IMR-90 (cell line): ENCODE measurements around the gene FAHD2A. TPM values are rescaled to one million over a fixed set of nuclear protein-coding genes. Genes with fewer than 3 reads are reported as not detected.

Source experiments
- ATAC-seq: fragments of 200-7000 bp; cut with Tn5 transposase; 2 replicates; pipeline ENCODE4 v1.9.1; 2020; ENCODE audit warnings: low read depth, mild to moderate bottlenecking, moderate library complexity
- BruUV-seq: library from RNA; stranded (reverse); fragments of 400-500 nt; replicated peaks from 2 replicates; lab custom pipeline; 2021; lab: Mats Ljungman, UMichigan
- CTCF ChIA-PET: fragments of 300-600 bp; formaldehyde crosslinking; extraction: SDS; loops from one replicate; lab custom pipeline; 2021; ENCODE audit warnings: antibody characterized with exemption; lab: Yijun Ruan, JAX
- POLR2A ChIA-PET: fragments of 300-600 bp; sonication (Branson Sonifier 250); formaldehyde crosslinking; loops from one replicate; lab custom pipeline; 2022; ENCODE audit warnings: antibody characterized with exemption; ENCODE audit not compliant: unreplicated experiment; lab: Charles Lee
- DNase-seq: peaks from one replicate; pipeline ENCODE4 v3.0.0; 2013
- H2AFZ ChIP-seq: replicated peaks from 2 replicates; pipeline ENCODE3; 2013; ENCODE audit warnings: low read length, mild to moderate bottlenecking; ENCODE audit not compliant: poor library complexity
- H2AK5ac ChIP-seq: 2 replicates; pipeline ENCODE4 v1.6.1; 2013; ENCODE audit warnings: low read depth, low read length, inconsistent platforms
- H2AK9ac ChIP-seq: replicated peaks from 2 replicates; pipeline ENCODE3; 2013; ENCODE audit warnings: mild to moderate bottlenecking, low read depth, low read length, moderate library complexity; ENCODE audit not compliant: poor library complexity
- H2BK120ac ChIP-seq: 2 replicates; pipeline ENCODE4 v1.6.1; 2013; ENCODE audit warnings: low read depth, low read length, inconsistent platforms
- H2BK15ac ChIP-seq: 3 replicates; pipeline ENCODE4 v1.6.1; 2013; ENCODE audit warnings: low read depth, low read length, inconsistent platforms
- H2BK20ac ChIP-seq: 2 replicates; pipeline ENCODE4 v1.6.1; 2013; ENCODE audit warnings: low read depth, mild to moderate bottlenecking, inconsistent platforms, low read length, moderate library complexity
- H2BK5ac ChIP-seq: 2 replicates; pipeline ENCODE4 v1.6.1; 2013; ENCODE audit warnings: mild to moderate bottlenecking, low read depth, low read length, inconsistent platforms; ENCODE audit not compliant: poor library complexity, severe bottlenecking
- H3K14ac ChIP-seq: replicated peaks from 2 replicates; pipeline ENCODE4 v1.6.1; 2013; ENCODE audit warnings: low read depth, low read length, inconsistent platforms
- H3K18ac ChIP-seq: 2 replicates; pipeline ENCODE4 v1.6.1; 2013; ENCODE audit warnings: low read depth, low read length, control low read depth
- H3K23ac ChIP-seq: 2 replicates; pipeline ENCODE4 v1.6.1; 2013; ENCODE audit warnings: low read depth, low read length, inconsistent platforms
- H3K27ac ChIP-seq: 2 replicates; pipeline ENCODE4 v1.5.1; 2013; ENCODE audit warnings: mild to moderate bottlenecking, control low read depth, low read length; ENCODE audit not compliant: insufficient read depth
- H3K27me3 ChIP-seq: 2 replicates; pipeline ENCODE4 v1.6.1; 2013; ENCODE audit warnings: low read length; ENCODE audit not compliant: control insufficient read depth, insufficient read depth
- H3K36me3 ChIP-seq: 2 replicates; pipeline ENCODE4 v1.6.1; 2013; ENCODE audit warnings: low read length, mixed read lengths; ENCODE audit not compliant: control insufficient read depth, insufficient read depth
- H3K4ac ChIP-seq: 2 replicates; pipeline ENCODE4 v1.6.1; 2013; ENCODE audit warnings: low read depth, low read length, inconsistent platforms
- H3K4me1 ChIP-seq: 2 replicates; pipeline ENCODE4 v1.6.1; 2013; ENCODE audit warnings: low read length, mixed read lengths; ENCODE audit not compliant: control insufficient read depth, insufficient read depth
- H3K4me2 ChIP-seq: 2 replicates; pipeline ENCODE4 v1.6.1; 2013; ENCODE audit warnings: low read depth, mild to moderate bottlenecking, control low read depth, low read length, moderate library complexity
- H3K4me3 ChIP-seq: 2 replicates; pipeline ENCODE4 v1.5.1; 2013; ENCODE audit warnings: low read depth, mild to moderate bottlenecking, control low read depth, low read length, moderate library complexity; ENCODE audit not compliant: insufficient read depth
- H3K56ac ChIP-seq: 2 replicates; pipeline ENCODE4 v1.6.1; 2013; ENCODE audit warnings: low read length, inconsistent platforms; ENCODE audit not compliant: insufficient read depth; ENCODE audit errors: extremely low read depth
- H3K79me1 ChIP-seq, 2 experiments: 2 replicates each; pipeline ENCODE4 v1.6.1; 2013; ENCODE audit warnings: low read length in 2 of 2, inconsistent platforms in 1 of 2, low read depth in 1 of 2
- H3K9ac ChIP-seq: 2 replicates; pipeline ENCODE4 v1.6.1; 2013; ENCODE audit warnings: low read depth, low read length, control low read depth
- H3K9me1 ChIP-seq: 2 replicates; pipeline ENCODE4 v1.6.1; 2013; ENCODE audit warnings: low read length, inconsistent platforms; ENCODE audit not compliant: insufficient read depth
- H3K9me3 ChIP-seq: 2 replicates; pipeline ENCODE4 v1.6.1; 2013; ENCODE audit warnings: low read length; ENCODE audit not compliant: control insufficient read depth, insufficient read depth
- H4K20me1 ChIP-seq: 2 replicates; pipeline ENCODE4 v1.6.1; 2013; ENCODE audit warnings: low read length, inconsistent platforms; ENCODE audit not compliant: insufficient read depth
- H4K5ac ChIP-seq: 2 replicates; pipeline ENCODE4 v1.6.1; 2013; ENCODE audit warnings: mild to moderate bottlenecking, low read depth, low read length, control low read depth
- H4K8ac ChIP-seq, 2 experiments: 2 replicates each; pipeline ENCODE4 v1.6.1; 2013; ENCODE audit warnings: low read depth in 2 of 2, low read length in 2 of 2, control low read depth in 1 of 2, inconsistent platforms in 1 of 2
- H4K91ac ChIP-seq: 2 replicates; pipeline ENCODE4 v1.6.1; 2013; ENCODE audit warnings: low read depth, low read length, inconsistent platforms; ENCODE audit not compliant: insufficient read depth
- ELK1 ChIP-seq: fragments of 150-350 bp; IDR thresholded peaks from 2 replicates; pipeline ENCODE4 v1.6.1; 2016; ENCODE audit warnings: low read depth, mild to moderate bottlenecking, low read length, moderate library complexity, borderline replicate concordance
- USF2 ChIP-seq: fragments of 150-350 bp; IDR thresholded peaks from 2 replicates; pipeline ENCODE4 v1.6.1; 2017; ENCODE audit warnings: mild to moderate bottlenecking, antibody characterized with exemption, low read length, low read depth
- WGBS, 2 experiments: methylation state at CpG; one replicate each; pipeline versions ENCODE4 v1.1.5 to v1.1.7; 2013; ENCODE audit warnings: missing lambda C conversion rate in 2 of 2; ENCODE audit not compliant: insufficient read length in 1 of 2; ENCODE audit errors: extremely low coverage in 2 of 2; 5-methylcytosine and 5-hydroxymethylcytosine counted together
- dilution Hi-C: fragments of 300-500 bp; cut with HindIII; formaldehyde crosslinking; loops from one replicate; pipeline ENCODE4 v1.14.3; 2018; ENCODE audit warnings: low sequenced_read_pairs; ENCODE audit not compliant: unreplicated experiment
- in situ Hi-C: fragments of 300-500 bp; cut with MboI; formaldehyde crosslinking; loops from 3 replicates; pipeline ENCODE4 v1.14.3; 2019; ENCODE audit warnings: low sequenced_read_pairs, inconsistent platforms, mixed read lengths
- intact Hi-C: fragments of 100-400 bp; cut with micrococcal nuclease; formaldehyde crosslinking; loops from 2 replicates; pipeline ENCODE4 v1.10.0; 2022
- polyA plus RNA-seq, 3 experiments: library from polyadenylated mRNA; depleted of rRNA; stranded (reverse); fragments of >200 nt; gene quantifications; 2 replicates each; pipeline ENCODE4 v1.2.3, GENCODE V29; 2012; ENCODE audit warnings: low replicate concordance in 1 of 3
- total RNA-seq: library from RNA; depleted of rRNA; stranded (reverse); fragments of >200 nt; gene quantifications from 2 replicates; pipeline ENCODE4 v1.2.3, GENCODE V29; 2012

The FAHD2A gene
- total and polyA plus RNA-seq, 2 of the 4 experiments (the other 2 are of a cell fraction), result 35.1 to 36.2 TPM

GRCh38 chr2:95383635-95384027, 18.9 kb upstream of the FAHD2A start:
- Histone ChIP-seq H3K4me3 (no peak overlapping the region), H2BK120ac (no peak overlapping the region), H2AFZ (no peak overlapping the region), H2BK5ac (no peak overlapping the region), H3K18ac (no peak overlapping the region), H3K4me2 (no peak overlapping the region), H3K27me3 (peaks cover 5% of the 10 kb centered on the region), H2BK20ac (no peak overlapping the region), H4K5ac (no peak overlapping the region), H4K8ac (no peak overlapping the region), H3K9ac (no peak overlapping the region), H3K4ac (no peak overlapping the region), H2AK5ac (no peak overlapping the region), H3K27ac (no peak overlapping the region), H4K91ac (no peak overlapping the region), H3K9me3 (no peaks in the 10 kb centered on the region), H3K14ac (no peak overlapping the region), H3K4me1 (no peaks in the 10 kb centered on the region), H2BK15ac (no peak overlapping the region), H3K36me3 (no peaks in the 10 kb centered on the region), H2AK9ac (no peak overlapping the region), H4K20me1 (no peaks in the 10 kb centered on the region), H3K56ac (no peak overlapping the region), H3K9me1 (no peaks in the 10 kb centered on the region; the same call in 1 of the 2 replicates), H3K79me1 (no peaks in the 10 kb centered on the region), H3K23ac (no peak overlapping the region)
- TF ChIP-seq ELK1 (no peak), USF2 (no peak)
- dilution Hi-C loops, result no loop called here
- DNase-seq (no peak), ATAC-seq (no peak)
- CTCF ChIA-PET, result no interaction called here
- no TSS peak for BruUV-seq
- in situ Hi-C loops, result no loop called here
- POLR2A ChIA-PET, result no interaction called here
- WGBS, 2 experiments, result no CpG with 5 or more reads among the region's 9 CpGs
- intact Hi-C loops, result no loop called here
